ENCODE data around the gene RBM8A.
"Not testable (repeated sequence)": the region's sequence is repeated elsewhere in the genome, so short reads cannot be mapped to it uniquely, and the experiment has no call there.

RBM8A gene

DNA sequence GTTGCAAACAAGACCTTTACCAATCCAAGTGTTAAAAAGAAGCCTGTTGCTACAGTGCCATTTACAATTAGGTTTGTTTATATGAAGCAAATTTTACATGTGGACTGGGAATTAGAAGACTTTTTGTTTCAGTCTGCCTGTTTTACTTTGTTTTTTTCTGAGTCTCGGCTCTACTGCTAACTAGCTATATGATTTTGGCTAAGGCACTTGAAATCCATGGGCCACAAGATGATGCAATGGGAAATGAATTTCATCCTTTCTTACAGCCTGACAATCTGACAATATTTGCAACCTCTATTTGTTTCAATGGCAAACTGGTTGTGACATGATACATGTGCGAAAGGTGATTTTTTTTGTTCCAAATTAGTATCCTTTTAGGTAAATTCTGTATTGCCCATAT is 5.0 kb downstream of the RBM8A start:
- no peak overlapping the region for H3K4me3 ChIP-seq (ENCODE audit: low read length)
- H3K27ac ChIP-seq (ENCODE audit: low read depth, low read length): no peak overlapping the region
- H3K4me1 ChIP-seq (ENCODE audit: control insufficient read depth, insufficient read depth, low read length): peaks cover 20% of the 10 kb centered on the region
- H3K27me3 ChIP-seq (ENCODE audit: control insufficient read depth, insufficient read depth, low read length): no peaks in the 10 kb centered on the region
- H3K36me3 ChIP-seq (ENCODE audit: control insufficient read depth, insufficient read depth, low read length): peaks cover 2% of the 10 kb centered on the region
- no peak overlapping the region for H3K9ac ChIP-seq (ENCODE audit: low read length)

DNA sequence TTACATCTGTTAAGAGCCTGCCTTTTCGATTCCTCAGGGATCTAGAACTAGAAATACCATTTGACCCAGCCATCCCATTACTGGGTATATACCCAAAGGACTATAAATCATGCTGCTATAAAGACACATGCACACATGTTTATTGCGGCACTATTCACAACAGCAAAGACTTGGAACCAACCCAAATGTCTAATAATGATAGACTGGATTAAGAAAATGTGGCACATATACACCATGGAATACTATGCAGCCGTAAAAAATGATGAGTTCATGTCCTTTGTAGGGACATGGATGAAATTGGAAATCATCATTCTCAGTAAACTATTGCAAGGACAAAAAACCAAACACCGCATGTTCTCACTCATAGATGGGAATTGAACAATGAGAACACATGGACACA is 7.0 kb downstream of the RBM8A start:
- H3K4me1 ChIP-seq (ENCODE audit: control insufficient read depth, insufficient read depth, low read length): peaks cover 11% of the 10 kb centered on the region
- not testable (repeated sequence) for H3K4me3 ChIP-seq (ENCODE audit: low read length); H3K36me3 ChIP-seq (ENCODE audit: control insufficient read depth, insufficient read depth, low read length); H3K9ac ChIP-seq (ENCODE audit: low read length); H3K27me3 ChIP-seq (ENCODE audit: control insufficient read depth, insufficient read depth, low read length); H3K27ac ChIP-seq (ENCODE audit: low read depth, low read length)

DNA sequence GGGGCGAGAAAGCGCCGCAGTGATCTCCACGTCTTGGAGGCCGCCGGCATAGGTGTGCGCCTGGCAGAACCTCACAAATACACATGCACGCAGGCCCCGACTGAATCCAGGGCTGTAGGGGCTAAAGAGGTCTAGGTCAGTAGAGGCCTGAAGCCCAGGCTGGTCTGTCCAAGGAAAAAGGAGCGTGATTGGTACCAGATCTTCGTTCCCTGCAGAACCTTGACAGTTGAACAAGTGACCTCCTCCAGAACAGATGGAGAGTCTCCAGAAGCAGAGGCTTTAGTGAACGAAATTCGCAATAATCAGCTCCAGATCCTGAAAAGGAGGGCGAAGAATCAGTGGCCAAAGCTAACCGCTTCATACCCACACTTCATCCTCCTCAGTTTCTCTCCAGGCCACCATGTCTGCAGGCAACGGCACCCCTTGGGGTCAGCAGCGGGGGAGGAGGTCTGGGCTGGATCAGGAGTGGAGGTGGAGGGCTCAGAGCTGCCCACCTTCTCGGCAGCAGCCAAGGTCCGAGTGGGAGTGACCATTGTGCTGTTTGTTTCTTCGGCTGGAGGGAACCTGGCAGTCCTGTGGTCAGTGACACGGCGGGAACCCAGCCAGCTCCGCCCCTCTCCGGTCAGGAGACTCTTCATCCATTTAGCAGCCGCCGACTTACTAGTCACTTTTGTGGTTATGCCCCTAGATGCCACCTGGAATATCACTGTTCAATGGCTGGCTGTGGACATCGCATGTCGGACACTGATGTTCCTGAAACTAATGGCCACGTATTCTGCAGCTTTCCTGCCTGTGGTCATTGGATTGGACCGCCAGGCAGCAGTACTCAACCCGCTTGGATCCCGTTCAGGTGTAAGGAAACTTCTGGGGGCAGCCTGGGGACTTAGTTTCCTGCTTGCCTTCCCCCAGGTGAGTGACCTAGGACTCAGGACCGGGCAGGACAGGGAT is 8.0 kb downstream of the RBM8A start:
- H3K36me3 ChIP-seq (ENCODE audit: control insufficient read depth, insufficient read depth, low read length): peaks cover 5% of the 10 kb centered on the region
- peaks cover 11% of the 10 kb centered on the region for H3K4me1 ChIP-seq (ENCODE audit: control insufficient read depth, insufficient read depth, low read length)
- H3K27me3 ChIP-seq (ENCODE audit: control insufficient read depth, insufficient read depth, low read length): no peaks in the 10 kb centered on the region
- peak overlapping the region; percentile 97 for H3K27ac ChIP-seq (ENCODE audit: low read depth, low read length)
- H3K9ac ChIP-seq (ENCODE audit: low read length): peak overlapping the region; percentile 98
- H3K4me3 ChIP-seq (ENCODE audit: low read length): peak overlapping the region; percentile 78

DNA sequence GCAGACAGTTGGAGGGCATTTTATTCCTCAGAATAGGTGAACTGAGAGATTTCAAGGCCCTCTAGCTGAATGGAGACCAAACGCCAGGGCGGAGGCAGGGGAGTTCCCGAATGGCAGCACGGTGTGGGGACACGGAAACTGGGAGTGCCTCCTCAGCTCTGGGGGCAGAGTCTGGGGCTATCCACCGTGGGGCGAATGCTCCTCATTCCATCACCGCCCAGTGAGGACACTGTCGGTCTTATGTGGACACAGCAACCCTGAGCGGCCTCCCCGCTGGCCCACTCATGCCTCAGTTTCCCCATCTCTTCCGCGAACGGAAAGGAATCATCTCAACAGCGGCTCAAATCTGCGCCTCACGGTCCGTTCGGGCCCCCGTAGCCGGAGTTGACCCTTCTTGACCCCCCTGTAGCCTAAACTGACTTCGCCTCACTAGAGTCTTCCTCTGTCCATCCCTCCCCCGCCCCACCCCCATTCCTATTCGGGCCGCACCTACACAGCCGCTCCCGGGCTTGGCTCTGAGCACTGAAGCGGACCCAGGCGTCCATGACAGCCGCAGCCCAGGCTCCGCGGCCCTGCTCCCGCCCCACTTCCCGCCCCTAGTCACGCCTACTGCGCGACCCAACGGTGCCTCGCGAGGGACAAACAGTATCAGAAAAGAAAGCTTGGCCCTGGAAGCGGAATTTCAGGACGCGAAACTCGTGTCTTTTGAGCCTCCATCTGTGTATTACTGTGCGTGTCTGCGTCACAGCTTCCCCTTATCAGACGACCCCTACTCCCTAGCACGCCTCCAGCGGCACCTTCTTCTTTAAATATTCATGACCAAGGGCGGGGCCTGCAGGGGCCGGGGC is 8.9 kb downstream of the RBM8A start, which contains the start of gene PEX11B:
Gene PEX11B (minus strand): TSS at position 574 of the 848 bp plus-strand sequence. CDS start 29 bp downstream, at position 545.
- Histone ChIP-seq H3K4me3 (ENCODE audit: low read length) (peak within 1 kb of the TSS; percentile 78), H3K4me1 (ENCODE audit: control insufficient read depth, insufficient read depth, low read length) (peaks cover 11% of the 10 kb centered on the region), H3K9ac (ENCODE audit: low read length) (peak within 1 kb of the TSS; percentile 98), H3K27ac (ENCODE audit: low read depth, low read length) (peak within 1 kb of the TSS; percentile 97), H3K36me3 (ENCODE audit: control insufficient read depth, insufficient read depth, low read length) (peaks cover 5% of the 10 kb centered on the region), H3K27me3 (ENCODE audit: control insufficient read depth, insufficient read depth, low read length) (no peaks in the 10 kb centered on the region)

DNA sequence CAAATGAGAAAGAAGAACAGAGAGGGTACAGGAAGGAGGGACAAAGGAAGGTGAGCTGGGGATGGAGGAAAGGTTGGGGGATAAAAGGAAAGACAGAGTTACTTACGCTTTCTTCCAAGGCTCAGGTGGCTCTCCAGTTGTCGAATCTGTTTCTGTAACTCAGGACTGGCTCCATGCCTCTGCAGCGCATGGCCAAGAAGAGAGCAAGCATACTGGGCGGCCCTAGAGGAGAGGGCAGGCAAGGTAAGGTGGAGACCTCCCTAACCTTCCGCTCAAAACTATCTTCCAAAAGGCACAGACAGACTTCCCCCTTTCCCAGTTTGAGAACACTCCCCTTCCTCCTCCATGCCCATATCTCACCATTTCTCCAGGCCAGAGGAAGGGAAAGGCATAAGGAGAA is 9.7 kb downstream of the RBM8A start:
- Histone ChIP-seq H3K4me3 (ENCODE audit: low read length) (peak overlapping the region; percentile 78), H3K36me3 (ENCODE audit: control insufficient read depth, insufficient read depth, low read length) (peaks cover 3% of the 10 kb centered on the region), H3K27me3 (ENCODE audit: control insufficient read depth, insufficient read depth, low read length) (no peaks in the 10 kb centered on the region), H3K9ac (ENCODE audit: low read length) (peak overlapping the region; percentile 94), H3K27ac (ENCODE audit: low read depth, low read length) (no peak overlapping the region), H3K4me1 (ENCODE audit: control insufficient read depth, insufficient read depth, low read length) (peaks cover 11% of the 10 kb centered on the region)

DNA sequence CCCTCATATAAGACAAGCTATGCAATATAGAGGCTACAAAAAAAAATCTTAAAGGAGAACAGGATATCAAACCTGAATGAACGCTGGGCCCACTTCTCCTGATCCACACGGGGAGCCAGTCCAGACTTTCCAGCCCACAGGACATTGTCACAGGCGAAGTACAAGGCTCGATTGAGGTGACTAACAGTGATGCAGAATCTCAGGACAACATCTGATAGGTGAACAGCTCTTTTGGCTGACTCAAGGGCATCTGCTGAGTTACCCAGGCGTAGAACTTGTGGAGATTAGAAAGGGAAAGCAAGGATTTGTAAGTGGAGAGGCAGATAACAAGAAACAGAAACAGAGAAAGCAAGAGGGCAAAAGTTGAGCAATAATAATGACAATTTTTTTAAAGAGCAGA is 10.5 kb downstream of the RBM8A start:
- H3K27me3 ChIP-seq (ENCODE audit: control insufficient read depth, insufficient read depth, low read length): no peaks in the 10 kb centered on the region
- H3K4me3 ChIP-seq (ENCODE audit: low read length): no peak overlapping the region
- peaks cover 8% of the 10 kb centered on the region for H3K36me3 ChIP-seq (ENCODE audit: control insufficient read depth, insufficient read depth, low read length)
- H3K4me1 ChIP-seq (ENCODE audit: control insufficient read depth, insufficient read depth, low read length): peaks cover 11% of the 10 kb centered on the region
- H3K9ac ChIP-seq (ENCODE audit: low read length): no peak overlapping the region
- H3K27ac ChIP-seq (ENCODE audit: low read depth, low read length): no peak overlapping the region

DNA sequence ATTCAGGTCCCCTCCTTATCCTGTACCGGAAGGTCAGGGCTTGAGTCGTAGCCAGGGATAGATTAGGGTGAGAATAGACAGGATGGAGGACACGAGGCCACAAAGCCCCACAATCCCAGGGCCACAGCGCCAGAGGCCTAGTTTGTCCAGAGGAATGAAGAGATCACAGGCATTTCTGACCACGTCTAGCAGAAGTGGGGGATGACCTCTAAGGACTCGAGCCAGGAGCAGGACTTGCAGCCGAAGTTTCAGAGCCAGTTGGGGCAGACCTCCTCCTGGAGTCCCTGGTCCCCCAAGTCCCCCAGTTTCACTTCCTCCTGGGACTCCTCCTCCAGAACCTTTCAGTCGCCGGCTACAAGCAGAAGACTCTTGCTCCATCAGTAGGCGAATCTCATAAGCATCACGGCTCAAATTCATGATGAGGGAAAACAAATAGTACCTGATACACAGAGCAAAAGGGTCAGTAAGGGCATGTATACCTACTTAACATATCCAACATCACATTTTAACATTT is 15.1 kb downstream of the RBM8A start:
- Histone ChIP-seq H3K4me1 (ENCODE audit: control insufficient read depth, insufficient read depth, low read length) (peaks cover 5% of the 10 kb centered on the region), H3K27me3 (ENCODE audit: control insufficient read depth, insufficient read depth, low read length) (no peaks in the 10 kb centered on the region), H3K4me3 (ENCODE audit: low read length) (no peak overlapping the region), H3K9ac (ENCODE audit: low read length) (no peak overlapping the region), H3K36me3 (ENCODE audit: control insufficient read depth, insufficient read depth, low read length) (peaks cover 14% of the 10 kb centered on the region), H3K27ac (ENCODE audit: low read depth, low read length) (no peak overlapping the region)

DNA sequence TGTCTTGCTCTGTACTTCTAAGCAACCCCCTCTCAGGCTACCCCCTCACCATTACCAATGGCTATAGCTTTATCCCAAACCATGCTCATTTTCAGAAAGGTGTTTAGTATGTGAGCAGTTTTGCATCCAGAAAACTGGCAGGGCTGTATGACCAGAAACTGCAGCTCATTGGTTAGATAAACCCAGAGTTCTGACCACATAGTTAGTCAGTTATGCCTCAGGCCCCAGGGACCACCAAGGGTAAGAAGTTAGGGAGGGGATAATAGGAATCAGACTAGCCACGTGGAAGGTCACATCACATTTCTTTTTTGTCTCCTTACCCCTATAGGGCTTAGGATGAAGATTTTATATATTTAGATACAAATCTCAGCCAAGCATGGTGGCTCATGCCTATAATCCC is 18.6 kb downstream of the RBM8A start:
- H3K4me3 ChIP-seq (ENCODE audit: low read length): no peak overlapping the region
- H3K27ac ChIP-seq (ENCODE audit: low read depth, low read length): no peak overlapping the region
- peaks cover 11% of the 10 kb centered on the region for H3K36me3 ChIP-seq (ENCODE audit: control insufficient read depth, insufficient read depth, low read length)
- H3K27me3 ChIP-seq (ENCODE audit: control insufficient read depth, insufficient read depth, low read length): no peaks in the 10 kb centered on the region
- peaks cover 5% of the 10 kb centered on the region for H3K4me1 ChIP-seq (ENCODE audit: control insufficient read depth, insufficient read depth, low read length)
- no peak overlapping the region for H3K9ac ChIP-seq (ENCODE audit: low read length)

DNA sequence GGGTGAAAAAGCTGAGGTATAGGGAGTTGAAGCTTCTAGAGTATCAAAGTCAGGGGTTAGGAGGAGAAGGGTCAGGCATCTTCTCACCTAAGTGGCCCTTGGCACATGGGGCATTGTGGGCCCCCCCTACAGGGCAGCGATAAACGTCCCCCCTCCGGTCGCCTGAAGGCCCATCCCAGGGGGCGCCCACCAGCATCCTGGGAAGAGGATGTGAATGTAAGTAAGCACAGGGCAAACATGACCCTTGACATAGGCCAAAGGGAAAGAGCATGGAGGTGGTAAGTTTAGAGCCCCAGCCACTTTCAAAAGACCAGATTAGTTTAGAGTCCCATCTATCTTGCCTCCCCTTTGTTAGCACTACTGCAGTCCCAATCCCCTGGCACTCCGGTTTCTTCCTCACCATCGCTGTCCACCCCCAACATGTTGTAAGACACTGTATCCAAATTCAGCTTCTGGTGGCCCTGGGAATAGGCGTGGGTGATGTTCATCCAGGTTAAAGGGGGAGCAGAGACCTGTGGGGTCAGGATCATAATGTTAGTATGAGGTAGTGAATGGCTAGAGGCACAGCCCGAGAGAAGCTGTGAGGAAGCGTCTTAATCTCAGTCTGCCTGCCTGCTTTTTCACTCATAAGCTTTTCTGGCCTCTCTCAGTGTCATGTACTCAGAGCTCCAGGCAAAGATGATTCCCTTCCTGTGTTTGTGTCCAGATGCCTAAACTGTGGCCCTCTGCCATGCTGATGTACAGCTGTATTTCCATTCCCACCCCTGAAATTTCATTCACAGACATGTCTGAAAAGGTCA is 20.1 kb downstream of the RBM8A start:
- Histone ChIP-seq H3K36me3 (ENCODE audit: control insufficient read depth, insufficient read depth, low read length) (peaks cover 8% of the 10 kb centered on the region), H3K27ac (ENCODE audit: low read depth, low read length) (no peak overlapping the region), H3K9ac (ENCODE audit: low read length) (no peak overlapping the region), H3K27me3 (ENCODE audit: control insufficient read depth, insufficient read depth, low read length) (no peaks in the 10 kb centered on the region), H3K4me3 (ENCODE audit: low read length) (no peak overlapping the region), H3K4me1 (ENCODE audit: control insufficient read depth, insufficient read depth, low read length) (peaks cover 5% of the 10 kb centered on the region)

DNA sequence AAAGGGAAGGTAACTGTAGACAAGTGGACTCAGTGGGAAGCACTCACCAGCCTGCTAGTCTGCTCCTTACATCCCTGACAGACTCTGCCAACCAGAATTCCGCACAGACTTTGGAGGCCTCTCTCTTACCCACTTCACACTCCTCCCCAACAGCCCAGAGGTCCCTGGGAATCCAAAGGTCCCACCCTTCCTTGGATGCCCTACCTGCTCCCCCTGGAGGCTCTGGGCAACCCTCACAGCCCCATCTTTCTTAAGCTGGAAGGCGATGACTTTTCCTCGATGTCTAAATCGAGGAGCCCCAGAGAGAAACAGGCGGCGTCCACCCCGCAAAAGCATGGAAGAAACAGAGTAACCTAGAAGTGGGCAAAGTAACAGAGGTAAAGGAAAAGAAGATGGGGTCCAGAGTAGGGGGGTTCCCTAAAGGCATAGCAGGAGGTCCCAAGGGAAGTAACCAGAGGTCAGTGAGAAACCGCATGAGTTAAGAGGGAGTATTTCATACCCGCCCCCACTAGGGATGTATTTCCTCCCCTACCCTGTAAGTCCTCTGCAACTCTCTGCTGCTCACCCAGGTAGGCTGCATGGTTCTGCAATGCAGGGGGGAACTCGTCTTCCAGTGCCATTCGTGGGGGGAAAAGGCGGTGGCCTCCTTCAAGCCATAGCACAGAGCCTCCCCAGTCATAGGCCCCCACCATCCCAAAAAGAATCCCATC is 25.8 kb downstream of the RBM8A start:
- Histone ChIP-seq H3K27ac (ENCODE audit: low read depth, low read length) (no peak overlapping the region), H3K27me3 (ENCODE audit: control insufficient read depth, insufficient read depth, low read length) (no peaks in the 10 kb centered on the region), H3K9ac (ENCODE audit: low read length) (no peak overlapping the region), H3K4me1 (ENCODE audit: control insufficient read depth, insufficient read depth, low read length) (no peaks in the 10 kb centered on the region), H3K36me3 (ENCODE audit: control insufficient read depth, insufficient read depth, low read length) (no peaks in the 10 kb centered on the region), H3K4me3 (ENCODE audit: low read length) (no peak overlapping the region)

DNA sequence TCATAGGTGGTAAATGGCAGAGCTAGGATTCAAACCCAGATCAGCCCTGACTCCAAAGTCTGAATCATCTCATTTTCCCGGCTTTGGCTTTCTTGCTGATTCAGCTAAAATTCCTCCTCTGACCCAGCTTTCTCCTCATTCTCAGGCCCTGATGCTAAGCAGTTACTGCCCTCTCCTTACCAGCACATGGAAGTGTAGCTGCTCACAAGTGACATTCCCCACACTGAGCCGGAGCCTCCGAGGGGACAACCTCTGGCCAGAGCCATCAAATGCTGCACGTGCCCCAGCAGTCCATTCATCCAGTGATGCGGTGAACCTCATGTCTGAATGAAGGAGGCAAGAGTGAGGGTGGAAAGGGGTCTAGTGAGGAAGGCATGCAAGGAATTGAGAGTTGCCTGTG is 28.5 kb downstream of the RBM8A start:
- H3K36me3 ChIP-seq (ENCODE audit: control insufficient read depth, insufficient read depth, low read length): no peaks in the 10 kb centered on the region

More for the DNA sequence above, 28.5 kb downstream of the RBM8A start:
- no peaks in the 10 kb centered on the region for H3K27me3 ChIP-seq (ENCODE audit: control insufficient read depth, insufficient read depth, low read length)
- no peak overlapping the region for H3K4me3 ChIP-seq (ENCODE audit: low read length)
- H3K4me1 ChIP-seq (ENCODE audit: control insufficient read depth, insufficient read depth, low read length): no peaks in the 10 kb centered on the region
- no peak overlapping the region for H3K9ac ChIP-seq (ENCODE audit: low read length)
- no peak overlapping the region for H3K27ac ChIP-seq (ENCODE audit: low read depth, low read length)
